Fibroblast of skin of scalp (primary cell): ENCODE results near the gene TUT7.

Experiments used
- DNase-seq: peaks from one replicate; pipeline ENCODE4 v3.0.0-alpha.2; 2013

TUT7 gene

DNA sequence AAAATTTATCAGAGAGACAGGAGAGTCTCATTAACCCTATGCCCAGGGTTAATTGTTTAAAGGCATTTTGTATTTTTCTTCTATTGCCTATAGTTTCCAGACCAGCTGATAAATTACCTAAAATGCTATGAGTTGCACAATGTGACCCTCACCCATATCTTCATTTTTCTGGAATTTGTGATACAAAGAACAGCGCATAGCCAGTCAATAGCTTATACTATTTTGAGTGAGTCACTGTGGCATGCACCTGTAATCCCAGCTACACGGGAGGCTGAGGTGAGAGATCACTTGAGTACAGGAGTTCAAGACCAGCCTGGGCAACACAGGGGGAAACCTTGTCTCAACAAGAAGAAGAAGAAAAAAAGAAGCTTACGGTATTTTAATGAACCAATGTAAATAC lies 97.6 kb downstream of the TUT7 start:
- no peak for DNase-seq

- no peak for DNase-seq
Observed at GRCh38 chr9:86253577-86253976, 100.6 kb downstream of the TUT7 start.

DNA sequence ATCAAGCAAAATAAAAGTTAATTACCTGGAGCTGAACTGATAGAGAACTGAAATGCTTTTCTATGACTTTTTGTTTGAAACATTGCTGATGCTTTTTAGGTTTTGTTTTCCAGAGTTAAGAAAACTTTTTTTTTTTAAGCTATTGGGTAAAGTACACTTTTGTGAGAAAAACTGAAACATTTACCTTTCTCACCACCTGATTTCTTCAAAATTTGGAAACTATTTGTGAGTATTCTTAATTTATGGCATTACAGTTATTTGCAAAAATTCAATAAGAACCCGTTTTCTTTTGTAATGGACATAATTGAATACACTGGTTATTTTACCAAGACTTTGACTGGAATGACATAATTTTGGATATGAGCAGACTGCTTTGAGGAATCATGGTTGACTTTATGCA lies 101.3 kb downstream of the TUT7 start:
- no peak for DNase-seq

GRCh38 chr9:86250123-86250522 lies 104.1 kb downstream of the TUT7 start:
- DNase-seq = no peak

DNA sequence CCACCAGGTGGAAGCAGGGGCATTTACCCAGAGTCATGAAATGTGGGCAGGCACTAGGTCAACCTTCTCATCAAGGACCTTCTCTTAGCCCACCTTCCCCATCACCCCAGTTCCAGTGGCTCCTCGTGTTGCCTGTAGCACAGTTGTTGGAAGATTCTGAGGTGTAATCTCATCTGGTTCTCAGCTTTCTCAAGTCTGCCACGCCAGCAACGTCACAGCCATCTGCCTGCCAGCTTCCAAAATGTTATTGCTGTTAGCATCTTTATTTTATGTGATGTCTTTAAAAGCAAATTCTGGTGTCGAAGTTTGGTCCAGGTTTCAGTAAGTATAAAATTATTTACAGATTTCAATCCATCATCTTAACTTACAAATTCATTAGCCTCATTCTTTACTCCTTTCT lies 105.5 kb downstream of the TUT7 start:
- DNase-seq = no peak

DNA sequence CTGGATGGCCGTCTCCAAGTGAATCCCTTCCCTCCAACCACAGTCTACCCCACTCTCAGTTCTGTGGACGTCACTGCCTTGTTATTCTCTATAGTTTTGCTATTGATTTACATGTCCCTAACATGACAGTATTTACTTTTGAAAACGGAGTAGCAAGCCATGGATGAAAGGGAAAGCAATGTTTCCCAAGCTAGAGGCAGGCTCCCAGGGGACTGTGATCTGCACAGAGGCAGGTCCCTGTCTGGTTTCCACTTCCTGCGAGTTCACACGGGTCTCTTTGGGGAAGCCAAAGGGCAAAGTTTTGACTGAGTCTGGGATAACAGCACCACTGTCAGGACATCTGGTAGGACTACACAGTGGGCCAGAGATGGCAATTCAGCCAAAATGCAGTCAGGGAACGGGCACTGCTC lies 107.5 kb downstream of the TUT7 start:
- peak; percentile 30 for DNase-seq

GRCh38 chr9:86242071-86242470 lies 112.1 kb downstream of the TUT7 start:
- DNase-seq = no peak

- no peak for DNase-seq
Observed at GRCh38 chr9:86241216-86241615, 113.0 kb downstream of the TUT7 start.

GRCh38 chr9:86238861-86239770 lies 115.1 kb downstream of the TUT7 start:
- DNase-seq = no peak
